WTC11 (cell line): ENCODE measurements around the gene NEAT1. TPM values are rescaled to one million over a fixed set of nuclear protein-coding genes. Genes with fewer than 3 reads are reported as not detected.

Experiments
- ATAC-seq: fragments of 200-7000 bp; cut with Tn5 transposase; 2 replicates; pipeline ENCODE4 v1.10.0; 2021; ENCODE audit warnings: mild to moderate bottlenecking, moderate library complexity
- CTCF ChIA-PET: fragments of 300-600 bp; sonication (Branson Sonifier 250); formaldehyde crosslinking; loops from one replicate; lab custom pipeline; 2021; ENCODE audit warnings: antibody characterized with exemption; lab: Charles Lee
- POLR2A ChIA-PET: fragments of 350-600 bp; sonication (Branson Sonifier 250); formaldehyde crosslinking; loops from one replicate; lab custom pipeline; 2021; ENCODE audit warnings: antibody characterized with exemption; lab: Charles Lee
- DNase-seq: peaks from one replicate; pipeline ENCODE4 v3.0.0; 2021; ENCODE audit warnings: low spot score
- H3K27ac Mint-ChIP-seq: 2 replicates; pipeline ENCODE4 v1.8.0; 2021; ENCODE audit warnings: mixed read lengths
- H3K27me3 Mint-ChIP-seq: 2 replicates; pipeline ENCODE4 v1.8.0; 2021; ENCODE audit warnings: low read depth, mild to moderate bottlenecking, moderate library complexity, mixed read lengths
- H3K36me3 Mint-ChIP-seq: 2 replicates; pipeline ENCODE4 v1.8.0; 2021; ENCODE audit warnings: mixed read lengths
- H3K4me1 Mint-ChIP-seq: 2 replicates; pipeline ENCODE4 v1.8.0; 2022; ENCODE audit warnings: mixed read lengths
- H3K4me3 Mint-ChIP-seq: 2 replicates; pipeline ENCODE4 v1.8.0; 2021; ENCODE audit warnings: mild to moderate bottlenecking, moderate library complexity, mixed read lengths
- H3K9me3 Mint-ChIP-seq: 2 replicates; pipeline ENCODE4 v1.8.0; 2021; ENCODE audit warnings: mixed read lengths
- CTCF ChIP-seq: fragments of 200-600 bp; IDR thresholded peaks from 2 replicates; pipeline ENCODE4 v1.8.0; 2022; ENCODE audit warnings: antibody characterized with exemption
- JAZF1 ChIP-seq: fragments of 250-450 bp; sonication (Bioruptor Pico); IDR thresholded peaks from 2 replicates; pipeline ENCODE4 v1.9.0; 2021; ENCODE audit warnings: moderate library complexity, mild to moderate bottlenecking, inconsistent platforms
- MAX ChIP-seq: sonication (generic); formaldehyde crosslinking; IDR thresholded peaks from 2 replicates; pipeline ENCODE4 v1.8.0; 2022; ENCODE audit warnings: mild to moderate bottlenecking, missing genetic modification reagents
- MLX ChIP-seq: sonication (generic); formaldehyde crosslinking; IDR thresholded peaks from 2 replicates; pipeline ENCODE4 v1.8.1; 2023; ENCODE audit warnings: mild to moderate bottlenecking, missing genetic modification reagents, moderate library complexity
- NFATC4 ChIP-seq: fragments of 250-450 bp; sonication (Bioruptor Pico); IDR thresholded peaks from 2 replicates; pipeline ENCODE4 v1.9.0; 2021; ENCODE audit warnings: mild to moderate bottlenecking
- NR3C1 ChIP-seq: sonication (generic); formaldehyde crosslinking; conservative IDR thresholded peaks from 2 replicates; pipeline ENCODE4 v1.8.1; 2023; ENCODE audit warnings: low read depth, mild to moderate bottlenecking, missing genetic modification reagents
- PREB ChIP-seq: sonication (generic); formaldehyde crosslinking; IDR thresholded peaks from 2 replicates; pipeline ENCODE4 v1.8.1; 2022; ENCODE audit warnings: mild to moderate bottlenecking, missing genetic modification reagents, moderate library complexity, borderline replicate concordance
- RELA ChIP-seq: sonication (generic); formaldehyde crosslinking; IDR thresholded peaks from 2 replicates; pipeline ENCODE4 v1.8.1; 2022; ENCODE audit warnings: missing genetic modification reagents, mild to moderate bottlenecking, borderline replicate concordance
- SMAD4 ChIP-seq: sonication (generic); formaldehyde crosslinking; IDR thresholded peaks from 2 replicates; pipeline ENCODE4 v1.8.0; 2022; ENCODE audit warnings: mild to moderate bottlenecking, missing genetic modification reagents
- SOX15 ChIP-seq: fragments of 250-450 bp; sonication (Bioruptor Pico); IDR thresholded peaks from 2 replicates; pipeline ENCODE4 v1.9.0; 2021; ENCODE audit warnings: mild to moderate bottlenecking
- TEAD1 ChIP-seq: sonication (generic); formaldehyde crosslinking; IDR thresholded peaks from 2 replicates; pipeline ENCODE4 v1.8.0; 2022; ENCODE audit warnings: mild to moderate bottlenecking, missing genetic modification reagents
- TEAD4 ChIP-seq: sonication (generic); formaldehyde crosslinking; IDR thresholded peaks from 2 replicates; pipeline ENCODE4 v1.8.0; 2022; ENCODE audit warnings: mild to moderate bottlenecking, missing genetic modification reagents
- ZMAT4 ChIP-seq: fragments of 250-450 bp; sonication (Bioruptor Pico); IDR thresholded peaks from 2 replicates; pipeline ENCODE4 v1.9.0; 2021; ENCODE audit warnings: mild to moderate bottlenecking
- ZNF232 ChIP-seq: sonication (generic); formaldehyde crosslinking; IDR thresholded peaks from 2 replicates; pipeline ENCODE4 v1.8.0; 2022; ENCODE audit warnings: mild to moderate bottlenecking, missing genetic modification reagents
- ZNF317 ChIP-seq: sonication (generic); formaldehyde crosslinking; IDR thresholded peaks from 2 replicates; pipeline ENCODE4 v1.8.1; 2023; ENCODE audit warnings: low read depth, mild to moderate bottlenecking, moderate library complexity, missing genetic modification reagents, borderline replicate concordance
- ZNF425 ChIP-seq: fragments of 250-450 bp; sonication (Bioruptor Pico); conservative IDR thresholded peaks from 2 replicates; pipeline ENCODE4 v1.9.0; 2021; ENCODE audit warnings: mild to moderate bottlenecking
- ZSCAN18 ChIP-seq: fragments of 250-450 bp; sonication (Bioruptor Pico); IDR thresholded peaks from 2 replicates; pipeline ENCODE4 v2.1.2; 2022; ENCODE audit warnings: mild to moderate bottlenecking, moderate library complexity
- total RNA-seq: library from RNA; stranded (reverse); gene quantifications from 3 replicates; pipeline ENCODE4 v1.2.3, GENCODE V29; 2021

The NEAT1 gene
- total RNA-seq, 1 experiment from 2014 or later = 38.1 TPM

- DNase-seq (no peak), ATAC-seq (no peak)
- Mint-ChIP-seq H3K9me3 (no peaks in the 10 kb centered on the region), H3K27ac (no peak overlapping the region), H3K4me3 (no peak overlapping the region), H3K4me1 (peaks cover 14% of the 10 kb centered on the region), H3K36me3 (peaks cover 8% of the 10 kb centered on the region)
- CTCF ChIA-PET = interaction anchor here (1.0 to 1.5 kb wide), 3 partner anchors 22 to 167 kb away, joined by 3 to 4 read pairs (median 3); no protein-coding TSS in a partner anchor
- TF ChIP-seq TEAD1 (no peak), NR3C1 (CRISPR knock-in tag) (no peak), PREB (CRISPR knock-in tag) (no peak), RELA (no peak)
- TF ChIP-seq, all 79 proteins: peak for 0
- H3K27me3 Mint-ChIP-seq = no peaks in the 10 kb centered on the region
- POLR2A ChIA-PET = interaction anchor here (0.6 kb wide), 1 partner anchor 1055 kb away, joined by 5 read pairs; no protein-coding TSS in a partner anchor
These were observed 28.5 kb upstream of the NEAT1 start for GRCh38 chr11:65394125-65394536.

- Mint-ChIP-seq H3K27ac (no peak overlapping the region), H3K4me3 (no peak overlapping the region), H3K4me1 (peaks cover 5% of the 10 kb centered on the region), H3K27me3 (no peaks in the 10 kb centered on the region), H3K9me3 (no peaks in the 10 kb centered on the region), H3K36me3 (peaks cover 8% of the 10 kb centered on the region)
- ATAC-seq = no peak
- POLR2A ChIA-PET = no interaction called here
- DNase-seq = no peak
- CTCF ChIA-PET = no interaction called here
- no peak for TF ChIP-seq JAZF1
- TF ChIP-seq ZMAT4 (CRISPR knock-in tag) = no peak
- TF ChIP-seq SMAD4 = no peak
- TF ChIP-seq ZNF425 (CRISPR knock-in tag) = no peak
These were observed 26.6 kb upstream of the NEAT1 start for GRCh38 chr11:65395961-65396530.

- peak overlapping the region; percentile 1; the same call in 1 of the 2 replicates for H3K27ac Mint-ChIP-seq
- ChIA-PET POLR2A (no interaction called here), CTCF (interaction anchor here (3.0 kb wide), 1 partner anchor 19 kb away, joined by 10 read pairs; no protein-coding TSS in a partner anchor)
- peaks cover 8% of the 10 kb centered on the region for H3K36me3 Mint-ChIP-seq
- H3K4me3 Mint-ChIP-seq = no peak overlapping the region
- H3K9me3 Mint-ChIP-seq = no peaks in the 10 kb centered on the region
- H3K4me1 Mint-ChIP-seq = peaks cover 10% of the 10 kb centered on the region
- ATAC-seq (no peak), DNase-seq (no peak)
- H3K27me3 Mint-ChIP-seq = no peaks in the 10 kb centered on the region
- TF ChIP-seq MLX (CRISPR knock-in tag) (no peak), CTCF (no peak), ZNF232 (CRISPR knock-in tag) (no peak), TEAD1 (no peak), ZNF317 (CRISPR knock-in tag) (no peak), NFATC4 (CRISPR knock-in tag) (no peak), SOX15 (CRISPR knock-in tag) (no peak), JAZF1 (no peak), ZSCAN18 (no peak), TEAD4 (no peak), MAX (CRISPR knock-in tag) (no peak)
These were observed 25.5 kb upstream of the NEAT1 start for GRCh38 chr11:65396769-65397745.
